GM03348 (cell line): ENCODE results near the gene OR10A2.
"Not testable (repeated sequence)": the region's sequence is repeated elsewhere in the genome, so short reads cannot be mapped to it uniquely, and the experiment has no call there.

ENCODE experiments used
- DNase-seq: peaks from one replicate; pipeline ENCODE4 v3.0.0; 2012; ENCODE audit warnings: low spot score

The OR10A2 gene

DNA sequence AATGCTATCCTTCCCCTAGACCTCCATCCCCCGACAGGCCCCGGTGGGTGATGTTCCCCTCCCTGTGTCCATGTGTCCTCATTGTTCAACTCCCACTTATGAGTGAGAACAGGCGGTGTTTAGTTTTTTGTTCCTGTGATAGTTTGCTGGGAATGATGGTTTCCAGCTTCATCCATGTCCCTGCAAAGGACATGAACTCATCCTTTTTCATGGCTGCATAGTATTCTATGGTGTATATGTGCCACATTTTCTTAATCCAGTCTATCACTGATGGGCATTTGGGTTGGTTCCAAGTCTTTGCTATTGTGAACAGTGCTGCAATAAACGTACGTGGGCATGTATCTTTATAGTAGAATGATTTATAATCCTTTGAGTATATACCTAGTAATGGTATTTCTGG is 24.9 kb downstream of the OR10A2 start:
- DNase-seq = not testable (repeated sequence)

DNA sequence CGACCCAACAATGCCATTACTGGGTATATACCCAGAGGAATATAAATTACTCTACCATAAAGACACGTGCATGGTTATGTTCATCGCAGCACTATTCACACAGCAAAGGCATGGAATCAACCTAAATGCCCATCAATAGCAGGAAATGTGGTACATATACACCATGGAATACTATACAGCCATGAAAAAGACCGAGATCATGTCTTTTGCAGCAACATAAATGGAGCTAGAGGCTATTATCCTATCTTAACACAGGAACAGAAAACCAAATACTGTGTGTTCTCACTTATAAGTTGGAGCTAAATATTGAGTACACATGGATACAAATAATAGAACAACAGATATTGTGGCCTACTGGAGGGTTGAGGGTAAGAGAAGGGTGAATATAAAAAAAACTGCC is 26.0 kb downstream of the OR10A2 start:
- DNase-seq = no peak

DNA sequence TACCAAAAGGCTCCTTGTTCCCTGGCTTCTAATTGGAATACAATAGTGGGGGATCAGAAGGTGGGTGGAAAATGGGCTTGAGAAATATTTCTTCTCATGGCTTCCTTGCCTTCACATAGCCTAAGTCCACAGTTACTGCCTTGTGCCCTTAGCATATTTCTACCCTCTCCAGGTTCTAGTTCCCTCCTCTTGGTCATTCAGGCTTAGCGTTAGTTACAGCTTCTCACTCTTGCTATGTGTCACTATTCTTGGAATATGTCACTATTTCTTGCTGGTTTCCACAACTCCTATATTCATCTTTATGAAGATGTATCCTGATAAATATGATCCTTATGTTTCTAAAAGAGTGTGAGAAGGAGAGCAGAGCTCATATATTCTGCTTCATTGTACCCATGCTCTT is 27.0 kb downstream of the OR10A2 start:
- no peak for DNase-seq

DNA sequence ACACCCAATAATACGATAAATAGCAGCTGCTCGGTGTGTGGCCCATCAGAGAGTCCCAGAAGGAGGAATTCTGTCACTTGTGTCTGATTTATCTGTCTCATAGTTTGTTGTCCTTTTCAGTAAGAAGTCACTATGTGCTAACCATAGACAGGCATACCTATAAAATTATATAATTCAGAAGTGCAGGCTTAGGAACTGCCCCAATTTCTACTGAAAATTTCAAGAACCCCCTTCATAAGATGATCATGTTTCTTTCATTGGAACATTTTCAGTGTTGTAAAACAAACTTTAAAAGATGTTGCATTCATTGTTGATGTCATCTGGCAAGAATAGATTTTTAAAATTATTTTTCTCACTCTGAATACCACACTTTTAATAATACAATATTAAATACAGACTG is 29.5 kb downstream of the OR10A2 start, which contains the start of gene OR2D2:
Gene OR2D2, minus strand, starts transcription at position 101 of the 400 bp plus-strand sequence. Its CDS starts 0 bp downstream, at position 101.
- no peak for DNase-seq

DNA sequence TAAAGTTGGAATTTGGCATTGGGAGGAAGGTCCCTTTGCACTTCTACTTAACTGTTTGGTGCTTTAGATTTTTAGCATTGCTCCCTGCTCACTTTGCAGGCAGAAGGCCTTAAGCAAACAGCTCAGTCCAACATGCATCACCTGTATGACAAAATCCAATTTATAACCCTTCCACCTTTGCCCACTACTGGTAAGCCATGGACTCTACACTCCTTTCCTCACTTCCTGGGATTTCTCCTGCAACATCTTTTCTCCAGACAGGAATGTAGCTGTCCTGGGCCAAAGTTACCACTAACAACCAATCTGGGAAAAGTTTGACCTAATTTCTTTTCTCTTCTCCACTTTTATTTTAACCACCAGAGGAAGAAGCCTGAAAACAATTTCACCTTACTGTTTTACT is 31.2 kb downstream of the OR10A2 start:
- no peak for DNase-seq

DNA sequence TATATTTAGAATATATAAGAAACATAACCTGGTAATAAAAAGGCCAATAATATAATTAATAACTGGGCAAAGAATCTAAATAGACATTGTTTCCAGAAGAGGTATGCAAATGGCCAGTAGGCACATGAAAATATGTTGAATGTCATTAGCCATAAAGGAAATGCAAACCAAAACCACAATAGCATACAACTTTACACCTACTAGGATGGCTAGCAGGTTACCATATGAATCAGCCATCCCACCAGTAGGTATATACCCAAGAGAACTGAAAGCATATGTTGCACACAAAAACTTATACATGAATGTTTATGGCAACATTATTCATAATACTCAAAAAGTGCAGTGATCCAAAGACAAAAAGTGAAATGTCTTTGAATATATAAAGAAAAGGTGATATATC is 32.2 kb downstream of the OR10A2 start:
- no peak for DNase-seq

DNA sequence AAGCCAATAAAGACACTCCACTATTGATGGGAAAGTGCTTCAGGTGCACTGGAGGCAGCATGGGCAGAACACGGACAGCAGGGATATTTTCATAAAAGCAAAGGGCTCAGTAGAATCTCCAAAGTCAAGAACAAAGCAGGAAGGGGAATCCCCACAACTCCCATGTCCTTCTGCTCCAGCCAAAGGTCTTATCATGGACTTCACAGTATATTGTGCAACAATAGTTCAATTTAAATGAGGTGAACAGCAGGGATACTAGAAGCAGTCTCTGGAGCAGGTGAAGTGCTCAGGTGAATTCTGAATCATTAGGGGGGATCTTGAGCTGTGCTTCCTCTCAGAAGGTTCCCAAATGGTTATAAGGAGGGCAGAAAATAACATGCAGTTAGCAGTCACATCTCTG is 36.1 kb downstream of the OR10A2 start:
- DNase-seq = no peak

DNA sequence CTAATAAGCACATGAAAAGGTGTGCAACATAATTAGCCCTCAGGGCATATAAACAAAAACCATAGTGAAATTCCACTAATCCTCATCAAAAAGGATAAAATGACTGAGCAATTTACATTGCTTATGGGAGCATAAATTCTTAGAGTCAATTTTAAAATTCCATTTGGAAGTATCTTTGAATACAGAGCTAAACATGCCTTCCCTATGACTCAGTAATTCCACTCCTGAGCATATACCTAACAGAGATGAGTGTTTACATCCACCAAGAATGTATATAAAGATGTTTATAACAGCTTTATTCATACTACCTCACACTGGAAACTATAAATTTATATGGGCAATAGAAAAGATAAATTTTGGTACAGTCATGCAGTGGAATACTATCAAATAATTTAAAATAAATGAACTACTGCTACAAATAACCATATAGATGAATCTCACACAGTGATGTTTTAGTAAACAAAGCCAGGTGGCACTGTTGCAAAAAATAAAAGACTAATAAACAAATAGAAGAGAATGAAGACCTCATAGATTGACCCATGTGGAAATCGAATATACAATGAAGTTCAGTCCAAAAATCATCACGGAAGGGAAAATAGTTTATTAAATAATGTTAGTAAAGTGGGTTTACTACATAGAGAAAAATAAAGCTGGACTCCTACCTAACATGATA is 37.6 kb downstream of the OR10A2 start:
- DNase-seq = no peak

DNA sequence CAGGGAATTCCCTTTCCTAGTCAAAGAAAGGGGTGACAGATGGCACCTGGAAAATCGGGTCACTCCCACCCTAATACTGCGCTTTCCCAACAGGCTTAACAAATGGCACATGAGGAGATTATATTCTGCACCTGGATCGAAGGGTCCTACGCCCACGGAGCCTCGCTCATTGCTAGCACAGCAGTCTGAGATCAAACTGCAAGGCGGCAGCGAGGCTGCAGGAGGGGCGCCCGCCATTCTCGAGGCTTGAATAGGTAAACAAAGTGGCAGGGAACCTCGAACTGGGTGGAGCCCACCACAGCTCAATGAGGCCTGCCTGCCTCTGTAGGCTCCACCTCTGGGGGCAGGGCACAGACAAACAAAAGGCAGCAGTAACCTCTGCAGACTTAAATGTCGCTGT is 41.9 kb downstream of the OR10A2 start:
- not testable (repeated sequence) for DNase-seq

DNA sequence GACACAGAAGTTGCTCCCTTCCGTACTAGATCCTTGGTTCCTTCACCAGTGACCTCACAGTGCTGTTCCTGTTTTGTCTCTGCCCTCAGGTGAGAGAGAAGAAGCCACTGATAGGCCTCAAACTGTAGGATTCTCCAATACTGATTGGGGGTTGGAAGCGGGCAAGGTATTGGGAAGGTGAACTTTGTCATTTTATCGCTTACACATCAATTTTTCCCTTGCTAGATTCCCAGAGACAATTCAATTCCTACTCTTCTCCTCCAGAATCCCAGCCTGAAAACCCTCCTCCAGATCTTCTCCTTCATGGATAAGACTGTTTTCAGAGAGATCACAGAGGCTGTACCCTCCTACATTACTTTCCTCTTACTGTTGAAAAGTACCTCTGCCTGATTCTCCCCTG is 48.5 kb downstream of the OR10A2 start:
- DNase-seq = no peak

DNA sequence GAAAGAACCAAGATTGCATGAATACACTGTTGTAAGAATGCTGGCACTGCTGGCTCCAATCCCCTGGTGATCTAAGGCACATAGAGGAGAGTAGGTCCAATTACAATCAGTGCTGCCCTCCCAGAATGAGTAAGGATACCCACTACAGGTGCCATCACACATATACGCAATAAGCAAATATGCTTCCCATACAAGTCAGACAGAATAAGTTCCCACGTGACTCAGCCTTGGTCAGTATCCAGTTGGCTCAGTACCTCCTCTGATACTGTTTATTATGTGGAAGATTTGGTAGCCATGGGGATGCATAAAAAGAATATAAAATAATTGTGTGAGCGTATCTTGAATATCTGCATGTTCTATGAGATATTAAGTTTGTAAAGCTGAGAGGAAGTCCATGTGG is 49.1 kb downstream of the OR10A2 start:
- DNase-seq = no peak

DNA sequence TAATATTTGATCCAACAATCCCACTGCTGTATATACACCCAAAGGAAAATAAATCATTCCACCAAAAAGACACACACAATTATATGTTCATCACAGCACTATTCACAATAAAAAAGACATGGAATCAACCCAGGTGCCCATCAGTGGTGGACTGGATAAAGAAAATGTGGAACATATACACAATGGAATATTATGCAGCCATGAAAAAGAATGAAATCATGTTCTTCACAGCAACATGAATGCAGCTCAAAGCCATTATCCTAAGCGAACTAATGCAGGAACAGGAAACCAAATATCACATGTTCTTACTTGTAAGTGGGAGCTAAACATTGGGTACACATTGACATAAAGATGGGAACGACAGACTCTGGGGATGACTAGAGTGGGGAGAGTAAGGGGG is 56.8 kb downstream of the OR10A2 start:
- DNase-seq = no peak

DNA sequence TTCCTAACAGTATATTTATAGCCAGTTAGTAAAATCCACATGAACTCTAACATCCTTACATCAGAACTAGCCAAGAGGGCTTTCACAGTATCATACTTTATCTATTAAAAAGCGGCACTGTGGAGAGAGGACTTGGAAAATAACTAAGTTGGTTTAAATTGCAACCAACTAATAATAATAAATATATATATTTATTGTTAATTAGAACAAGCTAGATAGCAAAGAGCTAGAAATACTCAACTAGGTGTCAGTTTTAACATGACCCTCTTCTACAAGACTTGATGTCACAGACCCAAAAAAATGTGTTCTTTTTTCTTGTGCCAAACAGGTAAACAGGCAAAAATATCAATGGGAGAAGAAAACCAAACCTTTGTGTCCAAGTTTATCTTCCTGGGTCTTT is 57.8 kb downstream of the OR10A2 start, which contains the start of gene OR2D3:
Gene OR2D3, plus strand, starts transcription at position 301 of the 400 bp plus-strand sequence. Its CDS starts 0 bp downstream, at position 301.
- no peak for DNase-seq
